NCI-H748 (cell line): ENCODE results near the gene PAX9.

Experiments used
- DNase-seq: peaks from one replicate; lab custom pipeline; 2025; ENCODE audit not compliant: unreplicated experiment; lab: John Stamatoyannopoulos, UW

PAX9 gene

DNA sequence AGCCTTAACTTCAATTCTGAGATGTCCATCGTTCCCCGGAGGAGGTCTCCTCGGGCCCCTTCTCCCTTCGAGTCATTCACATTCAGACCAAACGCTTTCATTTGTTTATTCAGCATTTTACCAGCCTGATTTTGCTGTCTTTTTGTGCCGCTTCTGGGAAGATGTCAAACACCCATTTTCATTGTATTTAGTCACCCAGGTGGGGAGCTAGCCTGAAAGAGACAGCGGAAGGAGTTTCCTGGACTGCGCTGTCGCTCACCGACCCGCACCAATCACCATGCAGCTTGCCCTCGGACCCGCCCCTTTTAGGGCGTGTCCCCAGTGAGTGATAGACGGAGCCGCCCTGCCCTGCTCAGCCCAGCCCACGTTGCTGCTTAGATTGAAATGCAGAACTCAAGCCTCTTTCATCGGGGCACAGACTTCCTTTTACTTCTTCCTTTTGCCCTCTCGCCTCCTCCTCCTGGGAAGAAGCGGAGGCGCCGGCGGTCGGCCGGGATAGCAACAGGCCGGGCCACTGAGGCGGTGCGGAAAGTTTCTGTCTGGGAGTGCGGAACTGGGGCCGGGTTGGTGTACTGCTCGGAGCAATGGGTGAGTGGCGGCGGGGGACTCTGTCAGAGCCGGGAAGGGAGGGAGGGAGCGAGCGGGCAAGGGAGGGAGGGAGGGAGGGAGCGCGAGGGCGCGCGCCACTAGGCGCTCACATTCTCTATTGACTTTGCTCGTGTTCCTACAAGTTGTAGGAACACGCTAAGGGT lies at the start of gene PAX9:
PAX9 (plus strand) TSS at position 355 of the 752 bp plus-strand sequence; CDS start at position 585, 230 bp downstream.
- peak; percentile 97 for DNase-seq

DNA sequence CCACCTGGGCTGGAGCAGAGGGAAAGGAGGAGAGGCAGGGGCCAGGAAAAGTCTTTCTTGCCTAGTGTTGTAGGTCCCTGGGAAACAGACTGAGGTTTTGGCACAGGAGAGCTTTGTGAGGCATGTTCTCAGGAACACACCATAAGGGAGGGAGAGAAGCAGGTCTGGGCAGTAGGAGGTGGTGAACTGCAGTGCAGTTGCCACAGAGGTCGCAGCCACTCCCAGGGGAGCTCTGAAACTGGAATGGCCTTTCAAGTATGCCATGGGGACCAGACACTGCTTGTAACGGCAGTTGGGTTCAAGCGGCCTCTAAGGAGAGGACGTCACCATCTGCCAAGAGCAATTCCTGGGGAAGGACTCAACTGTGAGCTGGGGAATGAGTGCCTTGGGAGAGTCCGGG lies 43.8 kb upstream of the PAX9 start:
- no peak for DNase-seq

DNA sequence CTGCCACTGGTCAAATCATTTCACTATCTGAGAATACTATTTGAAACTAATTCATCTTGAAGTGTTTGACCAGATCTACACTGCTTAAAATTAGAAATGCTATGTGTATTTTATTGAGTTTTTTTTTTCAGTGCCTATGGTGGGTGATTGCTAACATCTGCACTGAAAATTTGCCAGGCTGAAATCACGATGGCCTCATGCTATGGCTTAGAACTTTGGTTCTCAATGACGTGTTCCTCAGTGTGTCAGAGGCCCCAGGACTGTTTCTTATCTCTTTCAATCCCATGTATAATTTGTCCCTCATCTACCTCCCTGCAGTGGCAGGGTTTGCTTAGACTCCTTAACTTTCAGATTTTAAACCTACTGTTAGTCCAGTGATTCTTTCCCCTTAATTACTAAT lies 43.0 kb upstream of the PAX9 start:
- DNase-seq = no peak

DNA sequence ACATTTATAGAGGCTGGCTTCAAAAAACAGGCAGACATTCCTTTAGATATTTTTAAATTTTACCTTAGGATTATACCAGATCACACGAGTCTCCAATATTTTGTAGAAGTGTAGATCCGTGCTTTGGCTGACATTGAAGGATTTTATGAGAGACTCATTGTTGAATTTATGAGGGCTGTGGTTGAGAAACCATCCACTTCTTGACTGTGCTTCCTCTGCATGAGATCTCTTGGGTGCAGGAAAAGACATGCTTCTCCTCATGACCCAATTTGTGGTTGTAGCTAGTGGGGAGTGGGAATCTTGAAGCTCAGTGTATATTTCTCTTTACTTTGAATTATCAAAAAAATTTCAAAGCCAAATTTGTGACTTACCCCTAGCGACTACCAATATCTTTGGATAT lies 42.5 kb upstream of the PAX9 start:
- no peak for DNase-seq

GRCh38 chr14:36619853-36620252 lies 41.8 kb upstream of the PAX9 start:
- no peak for DNase-seq

- no peak for DNase-seq
These were observed 36.6 kb upstream of the PAX9 start for GRCh38 chr14:36625014-36625413.

GRCh38 chr14:36625436-36625835 lies 36.2 kb upstream of the PAX9 start:
- DNase-seq = no peak

DNA sequence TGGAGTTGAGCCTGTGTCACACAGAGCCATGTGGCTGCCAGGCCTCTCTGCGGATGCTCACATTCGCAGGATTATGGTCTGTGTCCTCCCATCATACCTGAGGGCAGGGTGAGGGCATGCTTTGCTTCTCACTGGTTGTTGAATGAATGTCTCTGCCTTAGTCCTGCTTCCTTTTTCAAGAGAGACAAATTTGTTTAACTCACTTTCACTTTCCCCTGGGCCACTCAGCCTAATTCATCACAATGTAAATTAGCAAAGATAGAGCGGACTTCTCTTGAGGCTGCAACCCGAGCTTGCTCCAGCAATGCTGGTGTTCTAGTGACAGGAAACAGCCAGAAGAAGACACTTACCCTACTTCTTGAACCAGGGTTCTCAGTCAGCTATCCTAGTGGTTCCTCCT lies 35.5 kb upstream of the PAX9 start:
- DNase-seq = no peak

DNA sequence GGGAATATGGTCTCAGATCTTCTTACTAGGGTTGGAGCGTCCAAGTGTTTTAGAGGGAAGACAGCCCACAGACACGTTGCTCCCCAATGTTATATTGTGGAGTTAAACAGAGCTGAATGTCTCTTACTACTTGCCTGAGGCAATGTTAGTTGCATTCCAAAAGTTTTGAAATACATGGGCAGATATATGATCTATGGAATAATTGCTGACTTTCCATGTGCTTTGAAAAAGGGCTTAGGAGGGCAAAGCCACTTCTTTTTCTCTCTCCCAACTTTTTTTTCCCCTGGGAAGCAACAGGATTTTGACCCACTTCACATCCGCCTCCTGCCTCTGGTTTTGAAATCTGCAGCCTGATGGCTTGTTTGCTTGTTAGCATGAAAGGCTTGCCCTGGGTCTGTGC lies 33.7 kb upstream of the PAX9 start:
- no peak for DNase-seq

DNA sequence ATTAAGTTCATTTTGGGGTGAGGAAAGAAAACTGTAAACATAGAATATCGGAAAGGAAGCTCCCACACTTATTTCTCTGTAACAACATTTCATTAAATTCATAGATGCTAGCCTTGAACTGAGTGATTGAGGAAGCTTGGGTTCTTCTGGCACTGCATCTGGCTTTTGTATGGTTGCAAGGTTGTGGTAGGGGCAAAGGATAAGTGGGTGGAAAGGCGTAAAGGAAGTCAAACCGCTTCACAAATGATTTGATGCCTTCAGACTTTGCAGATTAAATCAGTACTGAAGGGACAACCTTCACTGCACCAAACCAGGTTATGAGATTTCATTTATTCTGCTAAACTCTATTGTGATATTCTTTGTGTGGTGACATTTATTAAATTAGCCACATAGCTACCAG lies 28.1 kb upstream of the PAX9 start:
- DNase-seq = no peak

DNA sequence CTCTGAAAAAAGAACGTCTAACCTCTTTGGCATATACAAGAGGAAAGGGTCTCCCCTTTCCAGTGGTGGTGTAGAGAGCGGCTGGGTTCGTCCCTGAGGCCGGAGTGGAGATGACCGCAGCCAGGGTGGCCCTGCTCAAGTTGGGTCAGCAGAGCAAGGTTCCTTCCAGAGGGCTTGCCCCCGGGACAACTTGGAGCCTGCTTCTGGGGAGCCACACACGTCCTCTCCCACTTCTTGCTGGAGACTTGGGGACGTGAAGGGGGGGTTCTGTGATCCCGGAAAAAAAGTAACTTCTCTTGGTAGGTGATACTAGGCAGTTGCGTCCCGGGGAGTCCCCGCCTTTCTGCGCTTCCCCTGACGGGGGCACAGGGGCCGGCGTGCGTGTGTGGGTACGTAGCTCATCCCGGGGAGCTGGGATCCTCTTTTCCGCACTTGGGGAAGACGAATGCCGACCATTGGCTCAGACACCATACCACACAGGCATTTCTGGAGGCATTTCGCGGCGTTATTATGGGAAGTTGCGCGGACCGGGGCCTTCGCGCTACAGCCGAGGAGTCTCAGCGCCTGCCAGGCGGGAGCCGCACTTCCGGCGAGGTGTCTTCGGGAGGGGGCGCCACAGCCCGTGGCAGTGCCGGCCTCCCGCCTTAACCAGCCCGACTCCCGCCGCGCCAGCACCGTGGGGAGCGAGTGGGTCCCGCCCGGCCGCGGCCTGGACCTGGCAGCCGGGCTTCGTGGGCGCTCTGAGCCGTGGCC lies 14.8 kb upstream of the PAX9 start:
- DNase-seq = peak; percentile 86

- DNase-seq = no peak
These were observed 14.2 kb upstream of the PAX9 start for GRCh38 chr14:36647417-36647823.

- DNase-seq = peak; percentile 89
These were observed 13.6 kb upstream of the PAX9 start for GRCh38 chr14:36647824-36648753.

DNA sequence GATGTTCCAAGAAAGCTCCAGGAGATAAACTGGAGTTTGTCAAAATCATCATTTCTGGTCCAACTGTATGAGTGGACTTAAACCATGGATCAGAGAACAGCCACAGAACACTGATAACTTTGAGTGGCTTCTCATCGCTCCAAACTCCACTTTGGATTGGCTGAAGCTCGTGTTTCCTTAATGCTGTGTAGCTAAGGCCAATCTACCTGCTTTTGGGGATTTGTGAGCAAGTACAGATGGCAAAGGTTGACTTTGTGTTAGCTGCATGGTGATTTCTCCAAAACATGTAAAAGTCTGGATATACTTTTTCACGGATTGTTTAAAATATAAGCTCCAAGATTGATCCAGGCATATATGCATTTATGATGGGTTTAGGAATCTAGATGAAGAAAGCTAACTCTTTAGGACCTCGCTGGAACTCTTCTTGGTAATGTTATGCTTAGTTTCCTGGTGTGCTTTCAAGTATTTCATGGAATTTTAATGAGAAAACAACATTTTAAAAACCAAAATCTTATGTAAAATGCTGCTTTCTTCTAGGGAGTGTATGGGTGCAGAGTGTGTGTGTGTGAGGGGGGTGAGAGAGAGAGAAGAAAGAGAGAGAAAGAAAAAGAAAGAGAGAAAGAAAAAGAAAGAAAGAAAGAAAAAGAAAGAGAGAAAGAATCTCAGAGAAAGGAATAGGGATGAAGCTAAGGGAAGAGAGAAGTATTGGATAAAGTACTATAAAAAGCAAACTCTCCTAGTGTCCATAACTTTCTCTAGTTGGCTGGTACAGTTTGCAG lies 11.6 kb upstream of the PAX9 start:
- no peak for DNase-seq

GRCh38 chr14:36652542-36653201 lies 9.0 kb upstream of the PAX9 start:
- DNase-seq = no peak

GRCh38 chr14:36653413-36653812 lies 8.2 kb upstream of the PAX9 start:
- DNase-seq = no peak

GRCh38 chr14:36653962-36654793 lies 7.5 kb upstream of the PAX9 start:
- DNase-seq = no peak

DNA sequence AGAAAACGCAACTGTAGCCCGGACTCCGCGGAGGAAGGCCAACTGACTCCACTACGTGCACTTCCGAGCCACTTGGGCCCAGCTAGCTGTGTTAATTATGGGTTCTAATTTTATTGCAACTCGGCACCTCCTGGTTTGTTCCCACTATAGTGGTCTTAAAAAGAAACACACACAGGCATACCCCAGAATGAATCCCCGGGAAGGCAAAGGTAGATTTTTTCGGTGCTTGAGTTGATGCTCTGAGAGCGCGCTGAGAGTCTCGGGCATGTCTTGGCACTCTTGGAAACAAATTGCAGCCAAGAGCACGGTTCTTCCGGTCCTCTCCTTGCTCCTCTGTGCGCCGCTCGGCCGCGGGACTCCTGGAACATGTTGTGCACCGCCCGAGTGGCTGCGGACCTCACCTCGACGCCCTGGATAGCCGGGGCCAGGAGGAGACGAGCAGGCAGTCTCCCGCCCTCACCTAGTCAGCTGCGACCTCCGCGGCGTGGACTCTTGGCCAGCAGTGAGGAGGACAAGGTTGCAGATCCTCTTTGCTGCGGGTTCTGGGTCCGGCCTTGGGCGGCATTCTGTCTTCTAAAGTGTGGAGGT lies 6.8 kb upstream of the PAX9 start:
- DNase-seq = no peak

DNA sequence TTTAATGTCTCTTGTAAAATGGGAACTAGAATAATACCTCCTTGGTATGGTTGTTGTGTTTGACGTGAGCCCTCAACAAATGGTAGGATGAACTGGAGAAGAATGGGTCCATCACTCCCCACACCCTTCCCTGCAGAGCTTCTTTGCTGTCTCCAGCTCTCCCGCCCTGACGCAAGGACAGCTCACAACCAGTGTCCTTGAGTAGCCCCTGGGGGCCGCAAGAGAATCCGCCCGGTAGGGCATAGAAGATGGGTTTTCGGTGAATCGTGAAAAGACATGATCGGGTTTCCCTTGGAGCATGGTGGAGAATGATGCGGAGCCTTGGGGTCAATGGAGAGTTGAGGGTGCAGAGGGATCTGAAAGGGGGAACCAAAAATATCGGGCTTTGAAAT lies 6.1 kb upstream of the PAX9 start:
- peak; percentile 43 for DNase-seq
